Heart left ventricle (tissue), 13 donors: Measurements from ENCODE around the gene AKNA.

Source experiments
- CTCF ChIP-seq, 12 donors: fragments of 200-600 bp; sonication (generic) in 4 of 12; IDR thresholded peaks; one replicate each; pipeline versions ENCODE4 v1.5.0 to v1.8.0; 2018 to 2022; ENCODE audit warnings: antibody characterized with exemption in 12 of 12, mild to moderate bottlenecking in 5 of 12
- POLR2A ChIP-seq, 2 donors: fragments of 450-650 bp; IDR thresholded peaks; one replicate each; pipeline ENCODE4 v1.6.1; 2017; ENCODE audit warnings: antibody characterized with exemption in 2 of 2, mild to moderate bottlenecking in 2 of 2, moderate library complexity in 2 of 2
- donor health status: ischemic (EF 13 %, LVEDD 7.1; RV severe dilation, severe dysfunction).
- donor health status: DM: no; HTN: yes; CAD: no.
- donor health status: DM: no; HTN: no; CAD: no.
- donor health status: ischemic (EF 25% LVEDD 6.9; RV normal size, moderate dysfunction).
- donor health status: ischemic (EF 25% LVEDD 5.7; RV mildly dilated, moderate dysfunction).
- donor health status: ischemic (EF 35%, LVEDD 5.7; RV mildly dilated, moderate dysfunction).
- donor health status: nonischemic (EF 11% LVEDD 7.7; RV severe dilation, severe dysfunction).
- donor health status: DM: yes; HTN: yes; CAD: no.
- donor health status: PGD.
- donor health status: ischemic (EF 29% LVEDD 5.4; RV normal size, mild dysfunction).
- donor health status: nonischemic (EF 23%, LVEDD 6.1; RV moderate dilation, normal function).

- TF ChIP-seq CTCF (IDR thresholded peaks at IDR 0.05) (no peak), POLR2A (IDR thresholded peaks at IDR 0.05) (no peak)
These were observed 23.7 kb upstream of the AKNA start for GRCh38 chr9:114411452-114411851.
